Hepatocyte (in vitro differentiated cells): ENCODE results near the gene TP73.

ENCODE experiments used
- EZH2 ChIP-seq: fragments of 200-600 bp; sonication (generic); IDR thresholded peaks from 2 replicates; pipeline ENCODE4 v1.6.1; 2016; ENCODE audit warnings: antibody characterized with exemption, mild to moderate bottlenecking, borderline replicate concordance
- TF ChIP-seq, protein P1 (sequence below): fragments of 200-600 bp; sonication (generic); IDR thresholded peaks from 2 replicates; pipeline ENCODE4 v1.5.1; 2016; ENCODE audit warnings: antibody characterized with exemption, mild to moderate bottlenecking; ENCODE audit not compliant: poor library complexity

DNA sequence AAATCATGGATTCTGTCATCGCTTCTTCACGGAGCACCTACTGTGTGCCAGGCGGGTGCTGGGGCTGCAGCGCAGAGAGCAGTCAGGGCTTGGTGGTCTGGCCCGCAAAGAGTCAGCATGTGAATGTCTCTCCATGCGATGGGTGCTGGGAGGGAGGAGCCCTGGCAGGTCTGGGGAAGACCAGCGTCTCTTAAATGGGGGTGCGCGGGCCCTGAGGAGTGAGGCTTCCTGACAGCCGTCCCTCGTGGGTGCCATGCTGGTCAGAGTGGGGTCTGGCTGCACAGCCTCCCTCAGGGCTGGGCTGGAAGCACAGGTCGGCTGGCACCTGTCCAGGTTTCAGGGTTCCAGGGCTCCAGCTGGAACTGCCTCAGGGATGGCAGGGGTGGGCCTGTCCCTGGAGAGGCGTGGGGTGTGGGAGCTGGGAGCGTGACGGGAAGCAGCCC lies 18.5 kb downstream of the TP73 start:
- TF ChIP-seq, protein P1, sequence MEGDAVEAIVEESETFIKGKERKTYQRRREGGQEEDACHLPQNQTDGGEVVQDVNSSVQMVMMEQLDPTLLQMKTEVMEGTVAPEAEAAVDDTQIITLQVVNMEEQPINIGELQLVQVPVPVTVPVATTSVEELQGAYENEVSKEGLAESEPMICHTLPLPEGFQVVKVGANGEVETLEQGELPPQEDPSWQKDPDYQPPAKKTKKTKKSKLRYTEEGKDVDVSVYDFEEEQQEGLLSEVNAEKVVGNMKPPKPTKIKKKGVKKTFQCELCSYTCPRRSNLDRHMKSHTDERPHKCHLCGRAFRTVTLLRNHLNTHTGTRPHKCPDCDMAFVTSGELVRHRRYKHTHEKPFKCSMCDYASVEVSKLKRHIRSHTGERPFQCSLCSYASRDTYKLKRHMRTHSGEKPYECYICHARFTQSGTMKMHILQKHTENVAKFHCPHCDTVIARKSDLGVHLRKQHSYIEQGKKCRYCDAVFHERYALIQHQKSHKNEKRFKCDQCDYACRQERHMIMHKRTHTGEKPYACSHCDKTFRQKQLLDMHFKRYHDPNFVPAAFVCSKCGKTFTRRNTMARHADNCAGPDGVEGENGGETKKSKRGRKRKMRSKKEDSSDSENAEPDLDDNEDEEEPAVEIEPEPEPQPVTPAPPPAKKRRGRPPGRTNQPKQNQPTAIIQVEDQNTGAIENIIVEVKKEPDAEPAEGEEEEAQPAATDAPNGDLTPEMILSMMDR, result no peak
- TF ChIP-seq EZH2, result no peak
